Coronary artery (tissue), 2 donors: ENCODE data around the gene ST6GALNAC3.

ENCODE experiments used
- DNase-seq: peaks from one replicate; pipeline ENCODE4 v3.0.0-alpha.2; 2017; ENCODE audit warnings: low spot score
- H3K27ac ChIP-seq, 2 donors: fragments of 200-600 bp; sonication (generic); one replicate each; pipeline ENCODE4 v1.5.1; 2016 to 2019
- H3K4me3 ChIP-seq: fragments of 200-600 bp; sonication (generic); 2 replicates; pipeline ENCODE4 v1.5.1; 2016; ENCODE audit warnings: mild to moderate bottlenecking, moderate library complexity
- CTCF ChIP-seq: fragments of 200-600 bp; sonication (generic); IDR thresholded peaks from one replicate; pipeline ENCODE4 v1.5.1; 2019; ENCODE audit warnings: antibody characterized with exemption

ST6GALNAC3 gene

GRCh38 chr1:76259270-76259669 lies 184.7 kb downstream of the ST6GALNAC3 start:
- TF ChIP-seq CTCF = no peak
- no peak overlapping the region for H3K4me3 ChIP-seq
- DNase-seq = no peak
- no peak overlapping the region for H3K27ac ChIP-seq

DNA sequence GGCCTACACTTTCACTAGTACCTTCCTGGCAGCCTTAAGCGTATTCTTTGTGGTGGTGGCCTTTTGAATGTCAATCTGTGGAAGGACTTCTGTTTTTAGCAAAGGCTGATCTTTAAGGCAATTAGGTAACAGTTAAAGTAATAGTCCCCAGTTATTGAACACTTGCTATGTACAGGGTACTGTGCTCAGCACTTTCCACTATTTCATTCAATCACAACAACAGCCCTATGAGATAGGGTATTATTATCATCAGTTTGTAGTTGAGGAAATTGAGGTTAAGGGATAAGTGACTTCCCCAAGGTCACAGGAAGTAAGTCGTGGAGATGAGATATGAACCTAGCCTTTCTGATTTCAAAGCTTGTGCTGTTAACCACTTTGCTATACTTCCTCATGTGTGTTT lies 185.7 kb downstream of the ST6GALNAC3 start:
- TF ChIP-seq CTCF = no peak
- Histone ChIP-seq H3K4me3 (no peak overlapping the region), H3K27ac (no peak overlapping the region)
- DNase-seq = no peak

DNA sequence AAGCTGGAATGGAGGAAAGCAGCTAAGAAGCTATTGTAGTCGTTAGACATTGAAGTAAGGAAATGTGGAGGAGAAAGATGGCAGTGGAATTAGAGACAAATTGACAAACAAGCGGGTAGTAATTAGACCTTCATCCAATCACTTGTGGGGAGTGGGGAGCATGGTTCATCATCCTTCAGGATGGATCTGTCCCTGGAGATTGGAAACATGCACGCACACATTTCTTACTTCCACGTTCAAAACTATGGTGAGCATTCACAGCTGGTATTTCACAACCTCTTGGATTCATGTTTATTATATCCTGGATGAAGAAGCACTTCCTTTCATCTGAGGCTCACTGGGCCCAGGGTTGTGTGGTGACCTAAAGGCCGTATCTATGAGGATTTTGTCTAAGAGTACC lies 188.1 kb downstream of the ST6GALNAC3 start:
- no peak overlapping the region for H3K4me3 ChIP-seq

GRCh38 chr1:76264642-76265041 lies 190.1 kb downstream of the ST6GALNAC3 start:
- no peak for DNase-seq
- no peak overlapping the region for H3K4me3 ChIP-seq
- TF ChIP-seq CTCF = no peak
- H3K27ac ChIP-seq = no peak overlapping the region

More for the DNA sequence above, 188.1 kb downstream of the ST6GALNAC3 start:
- H3K27ac ChIP-seq = no peak overlapping the region
- no peak for TF ChIP-seq CTCF
- DNase-seq = no peak

DNA sequence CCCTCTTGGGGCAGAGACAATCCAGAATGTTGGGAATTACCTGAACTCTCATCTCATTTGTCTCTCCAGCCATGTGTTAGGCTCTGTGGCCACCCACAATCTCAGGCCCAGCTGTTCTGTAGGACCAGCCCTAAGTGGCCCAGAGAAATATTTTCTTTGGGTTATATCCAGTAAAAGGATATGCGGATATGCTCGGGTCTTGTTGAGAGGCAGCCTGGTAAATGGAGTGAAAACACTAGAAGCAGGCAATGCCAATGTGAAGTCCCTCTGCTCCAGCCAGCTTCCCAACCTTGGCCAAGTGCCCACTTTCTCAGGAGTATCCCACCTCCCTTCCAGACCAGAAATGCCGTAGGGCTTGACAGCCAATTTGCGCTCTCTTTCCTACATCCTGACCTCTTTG lies 192.2 kb downstream of the ST6GALNAC3 start:
- H3K27ac ChIP-seq = no peak overlapping the region
- TF ChIP-seq CTCF = no peak
- DNase-seq = no peak
- H3K4me3 ChIP-seq = no peak overlapping the region

DNA sequence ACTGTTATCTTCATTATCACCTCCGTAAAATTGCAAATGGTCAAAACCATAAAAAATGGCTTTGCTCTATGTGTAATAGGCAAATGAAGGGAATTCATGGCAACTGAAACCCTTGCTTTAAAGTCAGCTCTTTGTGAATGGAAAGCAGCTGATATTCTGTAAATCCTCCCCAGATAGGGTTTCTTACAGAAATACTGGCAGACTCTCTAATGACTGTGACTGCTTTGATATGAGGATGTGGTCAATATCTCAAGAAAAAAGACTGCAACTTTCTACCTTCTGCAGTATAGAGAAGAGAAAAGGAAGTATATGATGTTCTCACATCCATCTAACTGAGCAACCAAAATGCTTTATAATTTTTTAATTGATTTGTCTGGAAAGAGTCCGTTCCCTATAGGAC lies 193.1 kb downstream of the ST6GALNAC3 start:
- no peak overlapping the region for H3K27ac ChIP-seq
- no peak for TF ChIP-seq CTCF
- H3K4me3 ChIP-seq = no peak overlapping the region
- DNase-seq = no peak

GRCh38 chr1:76268341-76268740 lies 193.8 kb downstream of the ST6GALNAC3 start:
- H3K27ac ChIP-seq = no peak overlapping the region
- TF ChIP-seq CTCF = no peak
- no peak overlapping the region for H3K4me3 ChIP-seq
- DNase-seq = no peak
